IMR-90 (cell line): ENCODE results near the gene CAMSAP3. TPM values are rescaled to one million over a fixed set of nuclear protein-coding genes. Genes with fewer than 3 reads are reported as not detected.

Experiments used
- ATAC-seq: fragments of 200-7000 bp; cut with Tn5 transposase; 2 replicates; pipeline ENCODE4 v1.9.1; 2020; ENCODE audit warnings: low read depth, mild to moderate bottlenecking, moderate library complexity
- BruUV-seq: library from RNA; stranded (reverse); fragments of 400-500 nt; replicated peaks from 2 replicates; lab custom pipeline; 2021; lab: Mats Ljungman, UMichigan
- CTCF ChIA-PET: fragments of 300-600 bp; formaldehyde crosslinking; extraction: SDS; loops from one replicate; lab custom pipeline; 2021; ENCODE audit warnings: antibody characterized with exemption; lab: Yijun Ruan, JAX
- POLR2A ChIA-PET: fragments of 300-600 bp; sonication (Branson Sonifier 250); formaldehyde crosslinking; loops from one replicate; lab custom pipeline; 2022; ENCODE audit warnings: antibody characterized with exemption; ENCODE audit not compliant: unreplicated experiment; lab: Charles Lee
- DNase-seq: peaks from one replicate; pipeline ENCODE4 v3.0.0; 2013
- H2AFZ ChIP-seq: replicated peaks from 2 replicates; pipeline ENCODE3; 2013; ENCODE audit warnings: low read length, mild to moderate bottlenecking; ENCODE audit not compliant: poor library complexity
- H2AK5ac ChIP-seq: 2 replicates; pipeline ENCODE4 v1.6.1; 2013; ENCODE audit warnings: low read depth, low read length, inconsistent platforms
- H2AK9ac ChIP-seq: replicated peaks from 2 replicates; pipeline ENCODE3; 2013; ENCODE audit warnings: mild to moderate bottlenecking, low read depth, low read length, moderate library complexity; ENCODE audit not compliant: poor library complexity
- H2BK120ac ChIP-seq: 2 replicates; pipeline ENCODE4 v1.6.1; 2013; ENCODE audit warnings: low read depth, low read length, inconsistent platforms
- H2BK15ac ChIP-seq: 3 replicates; pipeline ENCODE4 v1.6.1; 2013; ENCODE audit warnings: low read depth, low read length, inconsistent platforms
- H2BK20ac ChIP-seq: 2 replicates; pipeline ENCODE4 v1.6.1; 2013; ENCODE audit warnings: low read depth, mild to moderate bottlenecking, inconsistent platforms, low read length, moderate library complexity
- H2BK5ac ChIP-seq: 2 replicates; pipeline ENCODE4 v1.6.1; 2013; ENCODE audit warnings: mild to moderate bottlenecking, low read depth, low read length, inconsistent platforms; ENCODE audit not compliant: poor library complexity, severe bottlenecking
- H3K14ac ChIP-seq: replicated peaks from 2 replicates; pipeline ENCODE4 v1.6.1; 2013; ENCODE audit warnings: low read depth, low read length, inconsistent platforms
- H3K18ac ChIP-seq: 2 replicates; pipeline ENCODE4 v1.6.1; 2013; ENCODE audit warnings: low read depth, low read length, control low read depth
- H3K23ac ChIP-seq: 2 replicates; pipeline ENCODE4 v1.6.1; 2013; ENCODE audit warnings: low read depth, low read length, inconsistent platforms
- H3K27ac ChIP-seq: 2 replicates; pipeline ENCODE4 v1.5.1; 2013; ENCODE audit warnings: mild to moderate bottlenecking, control low read depth, low read length; ENCODE audit not compliant: insufficient read depth
- H3K27me3 ChIP-seq: 2 replicates; pipeline ENCODE4 v1.6.1; 2013; ENCODE audit warnings: low read length; ENCODE audit not compliant: control insufficient read depth, insufficient read depth
- H3K36me3 ChIP-seq: 2 replicates; pipeline ENCODE4 v1.6.1; 2013; ENCODE audit warnings: low read length, mixed read lengths; ENCODE audit not compliant: control insufficient read depth, insufficient read depth
- H3K4ac ChIP-seq: 2 replicates; pipeline ENCODE4 v1.6.1; 2013; ENCODE audit warnings: low read depth, low read length, inconsistent platforms
- H3K4me1 ChIP-seq: 2 replicates; pipeline ENCODE4 v1.6.1; 2013; ENCODE audit warnings: low read length, mixed read lengths; ENCODE audit not compliant: control insufficient read depth, insufficient read depth
- H3K4me2 ChIP-seq: 2 replicates; pipeline ENCODE4 v1.6.1; 2013; ENCODE audit warnings: low read depth, mild to moderate bottlenecking, control low read depth, low read length, moderate library complexity
- H3K4me3 ChIP-seq: 2 replicates; pipeline ENCODE4 v1.5.1; 2013; ENCODE audit warnings: low read depth, mild to moderate bottlenecking, control low read depth, low read length, moderate library complexity; ENCODE audit not compliant: insufficient read depth
- H3K56ac ChIP-seq: 2 replicates; pipeline ENCODE4 v1.6.1; 2013; ENCODE audit warnings: low read length, inconsistent platforms; ENCODE audit not compliant: insufficient read depth; ENCODE audit errors: extremely low read depth
- H3K79me1 ChIP-seq, 2 experiments: 2 replicates each; pipeline ENCODE4 v1.6.1; 2013; ENCODE audit warnings: low read length in 2 of 2, inconsistent platforms in 1 of 2, low read depth in 1 of 2
- H3K9ac ChIP-seq: 2 replicates; pipeline ENCODE4 v1.6.1; 2013; ENCODE audit warnings: low read depth, low read length, control low read depth
- H3K9me1 ChIP-seq: 2 replicates; pipeline ENCODE4 v1.6.1; 2013; ENCODE audit warnings: low read length, inconsistent platforms; ENCODE audit not compliant: insufficient read depth
- H3K9me3 ChIP-seq: 2 replicates; pipeline ENCODE4 v1.6.1; 2013; ENCODE audit warnings: low read length; ENCODE audit not compliant: control insufficient read depth, insufficient read depth
- H4K20me1 ChIP-seq: 2 replicates; pipeline ENCODE4 v1.6.1; 2013; ENCODE audit warnings: low read length, inconsistent platforms; ENCODE audit not compliant: insufficient read depth
- H4K5ac ChIP-seq: 2 replicates; pipeline ENCODE4 v1.6.1; 2013; ENCODE audit warnings: mild to moderate bottlenecking, low read depth, low read length, control low read depth
- H4K8ac ChIP-seq, 2 experiments: 2 replicates each; pipeline ENCODE4 v1.6.1; 2013; ENCODE audit warnings: low read depth in 2 of 2, low read length in 2 of 2, control low read depth in 1 of 2, inconsistent platforms in 1 of 2
- H4K91ac ChIP-seq: 2 replicates; pipeline ENCODE4 v1.6.1; 2013; ENCODE audit warnings: low read depth, low read length, inconsistent platforms; ENCODE audit not compliant: insufficient read depth
- CEBPB ChIP-seq: IDR thresholded peaks from 2 replicates; pipeline ENCODE4 v1.6.1; 2012; ENCODE audit warnings: low read depth, low read length, improper control_type of control experiment
- MAZ ChIP-seq: IDR thresholded peaks from 2 replicates; pipeline ENCODE4 v1.6.1; 2012; ENCODE audit warnings: low read depth, mild to moderate bottlenecking, low read length, improper control_type of control experiment, moderate library complexity, borderline replicate concordance
- RCOR1 ChIP-seq: IDR thresholded peaks from 2 replicates; pipeline ENCODE4 v1.6.1; 2012; ENCODE audit warnings: mild to moderate bottlenecking, low read length, improper control_type of control experiment; ENCODE audit not compliant: insufficient replicate concordance
- WGBS, 2 experiments: methylation state at CpG; one replicate each; pipeline versions ENCODE4 v1.1.5 to v1.1.7; 2013; ENCODE audit warnings: missing lambda C conversion rate in 2 of 2; ENCODE audit not compliant: insufficient read length in 1 of 2; ENCODE audit errors: extremely low coverage in 2 of 2; 5-methylcytosine and 5-hydroxymethylcytosine counted together
- dilution Hi-C: fragments of 300-500 bp; cut with HindIII; formaldehyde crosslinking; loops from one replicate; pipeline ENCODE4 v1.14.3; 2018; ENCODE audit warnings: low sequenced_read_pairs; ENCODE audit not compliant: unreplicated experiment
- in situ Hi-C: fragments of 300-500 bp; cut with MboI; formaldehyde crosslinking; loops from 3 replicates; pipeline ENCODE4 v1.14.3; 2019; ENCODE audit warnings: low sequenced_read_pairs, inconsistent platforms, mixed read lengths
- intact Hi-C: fragments of 100-400 bp; cut with micrococcal nuclease; formaldehyde crosslinking; loops from 2 replicates; pipeline ENCODE4 v1.10.0; 2022
- polyA plus RNA-seq, 3 experiments: library from polyadenylated mRNA; depleted of rRNA; stranded (reverse); fragments of >200 nt; gene quantifications; 2 replicates each; pipeline ENCODE4 v1.2.3, GENCODE V29; 2012; ENCODE audit warnings: low replicate concordance in 1 of 3
- total RNA-seq: library from RNA; depleted of rRNA; stranded (reverse); fragments of >200 nt; gene quantifications from 2 replicates; pipeline ENCODE4 v1.2.3, GENCODE V29; 2012

Gene CAMSAP3
- total and polyA plus RNA-seq, 2 of the 4 experiments (the other 2 are of a cell fraction) = not detected

- H3K4me1 ChIP-seq = no peaks in the 10 kb centered on the region
- H3K9me3 ChIP-seq = no peaks in the 10 kb centered on the region
- no peak overlapping the region for H4K5ac ChIP-seq
- H3K4ac ChIP-seq = no peak overlapping the region
- H4K8ac ChIP-seq = no peak overlapping the region
- 79% methylated on average over 4 of the region's 31 CpGs; no CpG with 5 or more reads in 1 of the 2 experiments for WGBS, 2 experiments
- ChIA-PET CTCF (no interaction called here), POLR2A (no interaction called here)
- H3K36me3 ChIP-seq = no peaks in the 10 kb centered on the region
- no peak overlapping the region for H3K14ac ChIP-seq
- H4K20me1 ChIP-seq = no peaks in the 10 kb centered on the region
- H3K27ac ChIP-seq = no peak overlapping the region
- DNase-seq = no peak
- H3K79me1 ChIP-seq = no peaks in the 10 kb centered on the region
- dilution Hi-C loops = no loop called here
- in situ Hi-C loops = no loop called here
- H3K27me3 ChIP-seq = no peaks in the 10 kb centered on the region; the same call in 1 of the 2 replicates
- no peaks in the 10 kb centered on the region for H3K9me1 ChIP-seq
- H2BK5ac ChIP-seq = no peak overlapping the region
- intact Hi-C loops = no loop called here
- no peak overlapping the region for H2AFZ ChIP-seq
- no peak overlapping the region for H2BK15ac ChIP-seq
- ATAC-seq = no peak
- no peak overlapping the region for H3K4me2 ChIP-seq
- TF ChIP-seq MAZ (no peak), RCOR1 (no peak), CEBPB (no peak)
- BruUV-seq = no TSS peak
- no peak overlapping the region for H3K56ac ChIP-seq
- no peak overlapping the region for H3K18ac ChIP-seq
- H2AK5ac ChIP-seq = no peak overlapping the region
- no peak overlapping the region for H2AK9ac ChIP-seq
- no peak overlapping the region for H3K9ac ChIP-seq
- H3K4me3 ChIP-seq = no peak overlapping the region
- no peak overlapping the region for H3K23ac ChIP-seq
- no peak overlapping the region for H4K91ac ChIP-seq
- H2BK20ac ChIP-seq = no peak overlapping the region
- no peak overlapping the region for H2BK120ac ChIP-seq
Observed at GRCh38 chr19:7610491-7611240, 15.0 kb downstream of the CAMSAP3 start.
